Uterus (tissue), 2 donors: ENCODE measurements around the gene ABCE1.

Experiments used
- CTCF ChIP-seq, 4 experiments: fragments of 200-600 bp in 2 of 4; fragments of 450-650 bp in 2 of 4; sonication (generic) in 2 of 4; IDR thresholded peaks; one replicate each; pipeline ENCODE4 v1.5.1; 2016 to 2019; ENCODE audit warnings: antibody characterized with exemption in 4 of 4, mild to moderate bottlenecking in 2 of 4, moderate library complexity in 1 of 4
- POLR2A ChIP-seq, 2 donors: fragments of 450-650 bp; IDR thresholded peaks; one replicate each; pipeline ENCODE4 v1.6.1; 2016; ENCODE audit warnings: antibody characterized with exemption in 2 of 2, mild to moderate bottlenecking in 1 of 2, moderate library complexity in 1 of 2

- no peak for TF ChIP-seq CTCF (IDR thresholded peaks at IDR 0.05)
- TF ChIP-seq POLR2A (IDR thresholded peaks at IDR 0.05), result no peak
Measured at GRCh38 chr4:145177511-145177905, 79.4 kb downstream of the ABCE1 start.
